OCI-LY1 (cell line): Measurements from ENCODE around the gene OSBPL1A.

Source experiments
- EZH2 ChIP-seq: fragments of 200-600 bp; sonication (generic), shearing (Covaris generic); IDR thresholded peaks from 2 replicates; pipeline ENCODE4 v1.8.0; 2017; ENCODE audit warnings: borderline replicate concordance, mixed run types, mild to moderate bottlenecking, antibody characterized with exemption, low read length, moderate library complexity, mixed read lengths
- TF ChIP-seq, protein P1 (sequence below): fragments of 200-600 bp; sonication (generic), shearing (Covaris generic); IDR thresholded peaks from 2 replicates; pipeline ENCODE4 v1.5.1; 2017; ENCODE audit warnings: mild to moderate bottlenecking, antibody characterized with exemption, low read length, moderate library complexity, mixed read lengths

DNA sequence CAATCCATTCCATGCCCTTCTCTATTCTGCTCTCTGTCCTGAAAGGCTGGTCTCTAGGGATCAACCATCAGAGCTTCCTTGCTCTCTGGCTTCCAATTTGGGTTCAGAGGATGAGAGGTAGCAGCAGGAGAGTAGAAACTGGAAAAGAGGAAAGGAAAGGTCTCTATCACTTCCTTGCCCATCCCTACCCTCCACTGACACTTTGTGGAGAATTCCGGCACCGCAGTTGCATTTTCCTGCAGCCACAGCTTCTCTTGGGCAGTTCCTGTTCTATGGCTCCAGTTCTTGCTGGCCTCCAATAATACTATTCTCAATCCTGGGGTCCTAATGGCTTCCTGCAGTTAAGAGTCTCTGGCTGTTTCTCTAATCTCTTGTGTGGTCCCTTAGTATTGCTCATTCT, 15.5 kb upstream of the OSBPL1A start:
- TF ChIP-seq, protein P1, sequence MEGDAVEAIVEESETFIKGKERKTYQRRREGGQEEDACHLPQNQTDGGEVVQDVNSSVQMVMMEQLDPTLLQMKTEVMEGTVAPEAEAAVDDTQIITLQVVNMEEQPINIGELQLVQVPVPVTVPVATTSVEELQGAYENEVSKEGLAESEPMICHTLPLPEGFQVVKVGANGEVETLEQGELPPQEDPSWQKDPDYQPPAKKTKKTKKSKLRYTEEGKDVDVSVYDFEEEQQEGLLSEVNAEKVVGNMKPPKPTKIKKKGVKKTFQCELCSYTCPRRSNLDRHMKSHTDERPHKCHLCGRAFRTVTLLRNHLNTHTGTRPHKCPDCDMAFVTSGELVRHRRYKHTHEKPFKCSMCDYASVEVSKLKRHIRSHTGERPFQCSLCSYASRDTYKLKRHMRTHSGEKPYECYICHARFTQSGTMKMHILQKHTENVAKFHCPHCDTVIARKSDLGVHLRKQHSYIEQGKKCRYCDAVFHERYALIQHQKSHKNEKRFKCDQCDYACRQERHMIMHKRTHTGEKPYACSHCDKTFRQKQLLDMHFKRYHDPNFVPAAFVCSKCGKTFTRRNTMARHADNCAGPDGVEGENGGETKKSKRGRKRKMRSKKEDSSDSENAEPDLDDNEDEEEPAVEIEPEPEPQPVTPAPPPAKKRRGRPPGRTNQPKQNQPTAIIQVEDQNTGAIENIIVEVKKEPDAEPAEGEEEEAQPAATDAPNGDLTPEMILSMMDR = no peak
- no peak for TF ChIP-seq EZH2
